ENCODE measurements around the gene CALU.
A peak's percentile ranks its signal among the peaks of the same experiment; 100 is the strongest.

Gene CALU

DNA sequence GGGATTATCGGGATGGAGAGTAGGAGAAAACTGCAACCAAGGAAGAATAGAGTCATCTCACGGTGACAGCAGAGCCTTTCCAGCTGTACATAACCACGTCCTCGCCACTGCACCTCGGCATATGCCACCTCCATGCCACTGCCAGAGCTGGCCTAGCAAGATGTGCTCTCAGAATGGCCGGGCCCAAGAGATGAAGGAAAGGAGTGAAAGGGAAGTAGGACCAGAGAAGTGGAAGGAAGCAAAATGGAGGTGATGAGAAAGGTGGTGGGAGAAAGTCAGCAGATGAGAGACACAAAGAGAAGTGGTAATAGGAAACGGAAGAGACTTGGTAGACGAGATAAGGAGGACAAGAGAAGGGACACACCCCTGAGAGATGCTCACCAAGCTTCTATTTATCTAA lies 8.0 kb upstream of the CALU start:
- H3K9me3 Mint-ChIP-seq = no peaks in the 10 kb centered on the region
- no peak overlapping the region for H3K4me3 Mint-ChIP-seq
- no peaks in the 10 kb centered on the region for H3K36me3 Mint-ChIP-seq (ENCODE audit: low read depth)
- no peak overlapping the region for H3K27ac Mint-ChIP-seq
- peaks cover 4% of the 10 kb centered on the region for H3K27me3 Mint-ChIP-seq (ENCODE audit: low read depth)
- TF ChIP-seq, protein P1, sequence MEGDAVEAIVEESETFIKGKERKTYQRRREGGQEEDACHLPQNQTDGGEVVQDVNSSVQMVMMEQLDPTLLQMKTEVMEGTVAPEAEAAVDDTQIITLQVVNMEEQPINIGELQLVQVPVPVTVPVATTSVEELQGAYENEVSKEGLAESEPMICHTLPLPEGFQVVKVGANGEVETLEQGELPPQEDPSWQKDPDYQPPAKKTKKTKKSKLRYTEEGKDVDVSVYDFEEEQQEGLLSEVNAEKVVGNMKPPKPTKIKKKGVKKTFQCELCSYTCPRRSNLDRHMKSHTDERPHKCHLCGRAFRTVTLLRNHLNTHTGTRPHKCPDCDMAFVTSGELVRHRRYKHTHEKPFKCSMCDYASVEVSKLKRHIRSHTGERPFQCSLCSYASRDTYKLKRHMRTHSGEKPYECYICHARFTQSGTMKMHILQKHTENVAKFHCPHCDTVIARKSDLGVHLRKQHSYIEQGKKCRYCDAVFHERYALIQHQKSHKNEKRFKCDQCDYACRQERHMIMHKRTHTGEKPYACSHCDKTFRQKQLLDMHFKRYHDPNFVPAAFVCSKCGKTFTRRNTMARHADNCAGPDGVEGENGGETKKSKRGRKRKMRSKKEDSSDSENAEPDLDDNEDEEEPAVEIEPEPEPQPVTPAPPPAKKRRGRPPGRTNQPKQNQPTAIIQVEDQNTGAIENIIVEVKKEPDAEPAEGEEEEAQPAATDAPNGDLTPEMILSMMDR (IDR thresholded peaks at IDR 0.05; ENCODE audit: unreplicated experiment in 3 of 3) = no peak
- H3K4me1 Mint-ChIP-seq = peaks cover 8% of the 10 kb centered on the region

DNA sequence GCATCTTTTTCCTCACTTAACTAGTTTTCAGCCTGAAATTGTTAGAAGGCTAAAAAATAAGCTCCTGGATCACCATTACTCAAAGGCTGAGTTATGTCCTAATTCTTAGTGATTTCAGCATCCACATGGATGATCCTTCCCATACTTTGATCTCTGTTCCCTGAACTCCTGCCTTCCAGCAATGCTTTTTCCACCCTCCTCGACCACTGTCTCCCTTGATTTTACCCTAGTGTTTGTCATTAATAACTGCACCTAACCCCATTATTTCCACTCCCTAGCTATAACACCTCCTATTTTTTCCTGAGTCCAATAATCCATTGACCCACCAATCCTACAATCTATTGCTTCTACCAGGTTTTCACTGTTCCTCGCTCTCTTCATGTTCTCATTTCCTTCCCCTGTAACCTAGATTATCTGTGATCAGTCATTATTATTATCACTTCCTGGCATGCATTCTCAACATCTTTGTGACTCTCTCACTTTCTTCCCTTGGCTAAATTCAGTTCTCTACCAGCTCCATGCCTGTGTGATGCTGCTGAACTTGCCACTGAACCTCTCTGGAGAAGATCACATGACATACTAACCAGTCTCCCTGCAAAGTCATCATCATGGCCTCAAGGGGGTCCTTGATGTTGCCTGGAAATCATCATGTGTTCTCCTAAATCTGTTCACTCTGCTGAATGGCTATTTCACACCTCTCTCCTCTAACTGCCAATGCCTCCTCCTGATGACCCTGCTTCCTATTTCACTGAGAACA lies 6.5 kb upstream of the CALU start:
- H3K4me1 Mint-ChIP-seq = peaks cover under 1% of the 10 kb centered on the region
- TF ChIP-seq, protein P1 (IDR thresholded peaks at IDR 0.05; ENCODE audit: unreplicated experiment in 3 of 3) = no peak
- no peak overlapping the region for H3K27ac Mint-ChIP-seq
- H3K36me3 Mint-ChIP-seq (ENCODE audit: low read depth) = no peaks in the 10 kb centered on the region
- H3K27me3 Mint-ChIP-seq (ENCODE audit: low read depth) = peaks cover 4% of the 10 kb centered on the region
- no peaks in the 10 kb centered on the region for H3K9me3 Mint-ChIP-seq
- H3K4me3 Mint-ChIP-seq = no peak overlapping the region

DNA sequence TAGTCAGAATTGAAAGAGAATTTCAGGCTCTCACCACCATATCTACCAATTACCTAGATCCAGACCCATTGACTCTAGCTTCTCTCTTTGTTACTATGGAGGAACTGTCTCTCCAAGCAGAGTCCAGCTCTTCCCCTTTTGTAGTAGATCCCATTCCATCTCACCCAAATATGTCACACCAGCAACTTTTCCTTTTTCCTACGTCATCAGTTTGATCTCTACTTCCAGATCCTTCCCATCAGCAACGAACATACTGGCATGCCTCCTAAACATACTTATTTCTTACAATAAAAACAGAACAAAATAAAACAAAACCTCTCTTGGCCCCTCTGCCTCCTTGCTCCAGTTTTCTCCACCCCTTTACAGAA lies 5.9 kb upstream of the CALU start:
- H3K4me1 Mint-ChIP-seq = peaks cover 6% of the 10 kb centered on the region
- H3K9me3 Mint-ChIP-seq = no peaks in the 10 kb centered on the region
- H3K27me3 Mint-ChIP-seq (ENCODE audit: low read depth) = peaks cover 4% of the 10 kb centered on the region
- no peak overlapping the region for H3K27ac Mint-ChIP-seq
- TF ChIP-seq, protein P1 (IDR thresholded peaks at IDR 0.05; ENCODE audit: unreplicated experiment in 3 of 3) = no peak
- H3K36me3 Mint-ChIP-seq (ENCODE audit: low read depth) = no peaks in the 10 kb centered on the region
- no peak overlapping the region for H3K4me3 Mint-ChIP-seq

DNA sequence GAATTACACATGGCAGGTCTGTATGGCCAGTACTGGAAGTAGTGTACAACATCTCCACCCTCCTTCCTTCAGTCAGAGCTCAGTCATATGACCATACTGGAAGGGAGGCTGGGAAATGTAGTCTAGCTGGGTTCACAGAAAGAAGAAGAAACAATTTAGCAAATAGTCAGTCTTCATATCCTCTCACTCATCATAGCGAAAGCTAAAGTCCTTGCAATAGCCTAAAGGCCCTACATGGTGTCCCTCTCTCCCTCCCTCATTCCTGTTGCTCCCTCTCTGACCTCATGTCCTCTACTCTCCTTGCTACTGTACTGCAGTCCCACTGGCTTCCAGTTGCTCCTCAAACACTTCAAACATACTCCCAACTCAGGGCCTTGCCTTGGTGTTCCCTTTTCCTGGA lies 4.3 kb upstream of the CALU start:
- TF ChIP-seq, protein P1 (IDR thresholded peaks at IDR 0.05; ENCODE audit: unreplicated experiment in 3 of 3) = no peak
- no peak overlapping the region for H3K4me3 Mint-ChIP-seq
- no peaks in the 10 kb centered on the region for H3K9me3 Mint-ChIP-seq
- no peak overlapping the region for H3K27ac Mint-ChIP-seq
- peaks cover 4% of the 10 kb centered on the region for H3K27me3 Mint-ChIP-seq (ENCODE audit: low read depth)
- peaks cover 15% of the 10 kb centered on the region for H3K4me1 Mint-ChIP-seq
- H3K36me3 Mint-ChIP-seq (ENCODE audit: low read depth) = no peaks in the 10 kb centered on the region

DNA sequence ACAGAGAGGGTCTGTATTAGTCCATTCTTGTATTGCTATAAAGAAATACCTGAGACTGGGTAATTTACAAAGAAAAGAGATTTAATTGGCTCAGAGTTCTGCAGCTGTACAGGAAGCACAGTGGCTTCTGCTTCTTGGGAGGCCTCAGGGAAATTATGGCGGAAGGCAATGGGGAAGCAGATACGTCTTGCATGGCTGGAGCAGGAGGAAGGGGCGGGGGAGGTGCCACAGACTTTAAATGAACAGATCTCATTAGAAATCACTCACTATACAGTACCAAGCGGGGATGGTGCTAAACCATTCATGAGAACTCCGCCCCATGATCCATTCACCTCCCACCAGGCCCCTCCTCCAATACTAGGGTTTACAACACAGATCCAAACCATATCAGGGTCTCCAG lies 3.7 kb upstream of the CALU start:
- no peaks in the 10 kb centered on the region for H3K36me3 Mint-ChIP-seq (ENCODE audit: low read depth)
- H3K9me3 Mint-ChIP-seq = no peaks in the 10 kb centered on the region
- peaks cover 20% of the 10 kb centered on the region for H3K4me1 Mint-ChIP-seq
- TF ChIP-seq, protein P1 (IDR thresholded peaks at IDR 0.05; ENCODE audit: unreplicated experiment in 3 of 3) = no peak
- no peak overlapping the region for H3K27ac Mint-ChIP-seq
- H3K27me3 Mint-ChIP-seq (ENCODE audit: low read depth) = peaks cover 4% of the 10 kb centered on the region
- no peak overlapping the region for H3K4me3 Mint-ChIP-seq

DNA sequence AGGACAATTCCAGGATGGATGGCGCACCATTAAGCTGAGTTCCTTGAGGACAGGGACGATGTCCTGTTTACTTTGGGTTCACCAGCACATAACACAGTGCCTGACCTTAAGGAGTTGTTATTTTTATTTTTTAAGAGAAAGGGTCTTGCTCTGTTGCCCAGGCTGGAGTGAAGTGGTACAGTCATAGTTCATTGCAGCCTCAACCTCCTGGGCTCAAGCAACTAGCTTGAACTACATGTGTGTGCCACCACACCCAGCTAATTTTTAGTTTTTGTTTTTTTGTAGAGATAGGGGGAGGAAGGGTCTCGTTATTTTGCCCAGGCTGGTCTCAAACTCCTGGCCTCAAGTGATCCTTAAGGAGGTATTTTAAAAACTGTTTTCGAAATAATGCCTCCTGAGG lies 1.7 kb upstream of the CALU start:
- no peaks in the 10 kb centered on the region for H3K9me3 Mint-ChIP-seq
- peaks cover 4% of the 10 kb centered on the region for H3K27me3 Mint-ChIP-seq (ENCODE audit: low read depth)
- H3K4me1 Mint-ChIP-seq = peaks cover 38% of the 10 kb centered on the region
- no peaks in the 10 kb centered on the region for H3K36me3 Mint-ChIP-seq (ENCODE audit: low read depth)
- H3K27ac Mint-ChIP-seq = peak overlapping the region; percentile 97 to 98 (median 98)
- no peak overlapping the region for H3K4me3 Mint-ChIP-seq
- TF ChIP-seq, protein P1 (IDR thresholded peaks at IDR 0.05; ENCODE audit: unreplicated experiment in 3 of 3) = no peak

Data from nephron (organoid).